Stomach (tissue), 19 donors: Measurements from ENCODE around the gene INHBA. TPM values are rescaled to one million over a fixed set of nuclear protein-coding genes. Genes with fewer than 3 reads are reported as not detected.
A peak's percentile ranks its signal among the peaks of the same experiment; 100 is the strongest.

Experiments used
- DNase-seq, 2 donors: peaks; one replicate each; pipeline versions ENCODE4 v3.0.0 to v3.0.0-alpha.2; 2013 to 2019
- H3K27ac ChIP-seq, 5 donors: fragments of 200-600 bp in 4 of 5; sonication (generic) in 4 of 5; one replicate each; pipeline ENCODE4 v1.5.1; 2013 to 2019; ENCODE audit warnings: mild to moderate bottlenecking in 1 of 5, moderate library complexity in 1 of 5
- H3K27me3 ChIP-seq, 3 donors: fragments of 200-600 bp; sonication (generic); one replicate each; pipeline ENCODE4 v1.5.1; 2017 to 2019; ENCODE audit warnings: mixed run types in 1 of 3
- H3K36me3 ChIP-seq, 4 donors: fragments of 200-600 bp; sonication (generic); 1 replicate in 3 of 4; 2 replicates in 1 of 4; pipeline ENCODE4 v1.5.1; 2016 to 2019
- H3K4me1 ChIP-seq, 4 donors: fragments of 200-600 bp; sonication (generic); one replicate each; pipeline ENCODE4 v1.5.1; 2016 to 2019
- H3K4me3 ChIP-seq, 4 donors: fragments of 200-600 bp; sonication (generic) in 3 of 4; one replicate each; pipeline ENCODE4 v1.5.1; 2016 to 2019; ENCODE audit warnings: mild to moderate bottlenecking in 1 of 4
- H3K9me3 ChIP-seq, 4 donors: fragments of 200-600 bp; sonication (generic); one replicate each; pipeline ENCODE4 v1.5.1; 2016 to 2019
- CTCF ChIP-seq, 7 experiments: fragments of 450-650 bp in 4 of 7; fragments of 200-600 bp in 3 of 7; sonication (generic) in 3 of 7; IDR thresholded peaks; one replicate each; pipeline ENCODE4 v1.5.1; 2016 to 2019; ENCODE audit warnings: antibody characterized with exemption in 7 of 7, control low read depth in 2 of 7, mild to moderate bottlenecking in 1 of 7
- EP300 ChIP-seq: sonication (generic); formaldehyde crosslinking; IDR thresholded peaks from one replicate; pipeline ENCODE4 v1.6.1; 2017; ENCODE audit warnings: antibody characterized with exemption
- POLR2A ChIP-seq, 4 donors: fragments of 450-650 bp; IDR thresholded peaks; one replicate each; pipeline ENCODE4 v1.6.1; 2016; ENCODE audit warnings: antibody characterized with exemption in 4 of 4, control low read depth in 2 of 4, mild to moderate bottlenecking in 1 of 4, moderate library complexity in 1 of 4
- POLR2AphosphoS5 ChIP-seq, 3 donors: sonication (generic); formaldehyde crosslinking; IDR thresholded peaks; one replicate each; pipeline ENCODE4 v1.6.1; 2016; ENCODE audit warnings: antibody characterized with exemption in 3 of 3
- WGBS, 5 donors: extraction: QIAGEN DNeasy Blood & Tissue Kit in 3 of 5; methylation state at CpG; one replicate each; pipeline versions ENCODE4 v1.1.5 to v1.1.7; 2013 to 2018; 5-methylcytosine and 5-hydroxymethylcytosine counted together
- intact Hi-C: fragments of 100-400 bp; cut with DNase I; formaldehyde crosslinking; loops from one replicate; pipeline ENCODE4 v1.15.1; 2023; ENCODE audit warnings: low total_unique reads
- long read RNA-seq, 10 donors: transcript quantifications; one replicate each; lab custom pipeline, GENCODE V29; 2026
- polyA plus RNA-seq, 3 donors: library from polyadenylated mRNA; stranded (reverse); fragments of 200-250 nt; gene quantifications; one replicate each; pipeline ENCODE4 v1.2.3, GENCODE V29; 2013
- total RNA-seq, 5 donors: library from RNA; depleted of rRNA; stranded (reverse); fragments of >200 nt; gene quantifications; one replicate each; pipeline versions ENCODE4 v1.1.0 to v1.2.3, GENCODE V29; 2014 to 2016
- donor health status: healthy with polysubstance abuse.
- donor health status: Bipolar disorder and iron deficiency.
- donor health status: healthy.

Gene INHBA
- 1 to 10 TPM in 2 of 5 donors, under 1 TPM in 1, not detected in 2; 0.58 to 4.8 (median 3.5) TPM for total RNA-seq
- polyA plus RNA-seq, result under 1 TPM in 2 of 3 donors, not detected in 1; 0.44 to 0.85 TPM
- long read RNA-seq, donor 1, full-length matches to known transcripts, result 1 of 1 reads
- long read RNA-seq, donor 1, partial matches to known transcripts, result 0 of 1 reads
- long read RNA-seq, donor 1, other reads (novel, unspliced or antisense), result 0 of 1 reads
- long read RNA-seq, donor 2, partial matches to known transcripts, result 0 of 2 reads
- long read RNA-seq, donor 2, other reads (novel, unspliced or antisense), result 0 of 2 reads
- long read RNA-seq, donor 3, result 0 reads
- long read RNA-seq, donor 4, result 0 reads
- long read RNA-seq, donor 5, partial matches to known transcripts, result 0 of 1 reads
- long read RNA-seq, donor 5, other reads (novel, unspliced or antisense), result 0 of 1 reads
- long read RNA-seq, donor 6, full-length matches to known transcripts, result 3 of 3 reads
- long read RNA-seq, donor 6, partial matches to known transcripts, result 0 of 3 reads
- long read RNA-seq, donor 6, other reads (novel, unspliced or antisense), result 0 of 3 reads
- long read RNA-seq, donor 7, partial matches to known transcripts, result 0 of 1 reads
- long read RNA-seq, donor 7, other reads (novel, unspliced or antisense), result 0 of 1 reads
- long read RNA-seq, donor 8, result 0 reads
- long read RNA-seq, donor 9, result 0 reads
- long read RNA-seq, donor 10, result 0 reads

- H3K4me3 ChIP-seq, result peak within 1 kb of the TSS in 1 of 4 donors; percentile 44
- peak in 1 of 2 donors; percentile 37 for DNase-seq
- no peaks in the 10 kb centered on the region for H3K9me3 ChIP-seq
- TF ChIP-seq POLR2AphosphoS5 (IDR thresholded peaks at IDR 0.05) (peak in 1 of 3 donors; percentile 44), CTCF (IDR thresholded peaks at IDR 0.05) (no peak)
- peaks cover 8 to 59% (median 30%) of the 10 kb centered on the region in 4 donors for H3K4me1 ChIP-seq
- 57 to 74% (median 64%) methylated on average over 3 of the region's 3 CpGs for WGBS, 5 donors
- intact Hi-C loops, result no loop called here
- H3K27me3 ChIP-seq, result peaks cover 0 to 41% (median 16%) of the 10 kb centered on the region in 3 donors
- H3K27ac ChIP-seq, result peak within 1 kb of the TSS in 1 of 5 donors; percentile 88
- H3K36me3 ChIP-seq, result no peaks in the 10 kb centered on the region
Observed at GRCh38 chr7:41702635-41703371, at the start of gene INHBA. Gene INHBA (minus strand): TSS chr7:41703090. CDS start chr7:41700374, 2,716 bp downstream.

GRCh38 chr7:41752615-41753014 is 49.7 kb upstream of the INHBA start:
- no peak for TF ChIP-seq CTCF (IDR thresholded peaks at IDR 0.05)
- no peak for TF ChIP-seq POLR2AphosphoS5 (IDR thresholded peaks at IDR 0.05)
- no peak for TF ChIP-seq POLR2A (IDR thresholded peaks at IDR 0.05)
- no peak for TF ChIP-seq EP300
- Histone ChIP-seq H3K27me3 (no peaks in the 10 kb centered on the region), H3K9me3 (peaks cover 5 to 23% (median 19%) of the 10 kb centered on the region in 4 donors), H3K4me1 (no peaks in the 10 kb centered on the region), H3K27ac (no peak overlapping the region), H3K36me3 (no peaks in the 10 kb centered on the region), H3K4me3 (no peak overlapping the region)
- DNase-seq, result no peak
- WGBS, 5 donors, result 72 to 80% (median 75%) methylated on average over 2 of the region's 2 CpGs
- intact Hi-C loops, result no loop called here

DNA sequence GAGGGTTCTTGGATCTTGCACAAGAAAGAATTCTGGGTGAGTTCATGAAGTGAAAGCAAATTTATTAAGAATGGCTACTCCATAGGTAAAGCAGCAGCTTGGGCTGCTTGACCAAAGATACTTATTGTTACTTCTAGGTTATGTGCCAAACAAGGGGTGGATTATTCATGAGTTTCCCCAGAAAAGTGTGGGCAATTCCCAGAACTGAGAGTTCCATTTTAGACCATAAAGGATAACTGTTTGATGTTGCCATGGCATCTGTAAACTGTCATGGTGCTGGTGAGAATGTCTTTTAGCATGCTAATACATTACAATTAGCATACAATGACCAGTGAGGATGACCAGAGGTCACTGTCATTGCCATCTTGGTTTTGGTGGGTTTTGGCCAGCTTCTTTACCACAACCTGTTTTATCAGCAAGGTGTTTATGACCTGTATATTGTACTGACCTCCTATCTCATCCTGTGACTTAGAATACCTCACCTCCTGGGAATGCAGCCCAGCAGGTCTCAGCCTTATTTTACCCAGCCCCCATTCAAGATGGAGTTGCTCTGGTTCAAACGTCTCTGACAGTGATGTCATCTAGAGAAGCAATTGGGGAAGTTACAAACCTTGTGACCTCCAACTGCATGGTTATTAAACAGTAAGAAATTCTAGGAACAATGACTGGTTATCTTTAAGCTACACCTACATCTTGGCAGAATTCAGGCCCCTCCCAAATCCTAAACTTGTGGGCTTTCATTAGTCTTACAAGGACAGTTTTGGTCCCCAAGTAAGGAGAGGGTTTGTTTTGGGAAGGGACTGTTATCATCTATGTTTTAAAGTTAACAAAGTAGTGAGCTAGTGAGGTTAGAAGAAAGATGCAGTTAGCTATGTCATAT is 48.0 kb upstream of the INHBA start:
- no peaks in the 10 kb centered on the region for H3K4me1 ChIP-seq
- no peaks in the 10 kb centered on the region for H3K36me3 ChIP-seq
- intact Hi-C loops, result no loop called here
- H3K9me3 ChIP-seq, result peaks cover 5 to 12% (median 11%) of the 10 kb centered on the region in 4 donors
- no peak for DNase-seq
- no peak overlapping the region for H3K27ac ChIP-seq
- WGBS, 5 donors, result 27 to 44% (median 30%) methylated on average over 1 of the region's 1 CpG
- H3K4me3 ChIP-seq, result no peak overlapping the region
- TF ChIP-seq CTCF (IDR thresholded peaks at IDR 0.05) (no peak), POLR2A (IDR thresholded peaks at IDR 0.05) (no peak), POLR2AphosphoS5 (IDR thresholded peaks at IDR 0.05) (no peak), EP300 (no peak)
- H3K27me3 ChIP-seq, result no peaks in the 10 kb centered on the region
